Nephron progenitor cell (in vitro differentiated cells): Measurements from ENCODE around the gene EEF1E1.
A peak's percentile ranks its signal among the peaks of the same experiment; 100 is the strongest.

Source experiments
- DNase-seq: peaks from one replicate; pipeline ENCODE4 v3.0.0; 2021
- H3K27ac Mint-ChIP-seq: 2 replicates; pipeline ENCODE4 v1.8.0; 2021; ENCODE audit warnings: mild to moderate bottlenecking, moderate library complexity, mixed read lengths
- H3K27me3 Mint-ChIP-seq: 2 replicates; pipeline ENCODE4 v1.8.0; 2021; ENCODE audit warnings: mild to moderate bottlenecking, low read depth, mixed read lengths; ENCODE audit not compliant: poor library complexity
- H3K36me3 Mint-ChIP-seq: 2 replicates; pipeline ENCODE4 v1.8.0; 2021; ENCODE audit warnings: low read depth, mixed read lengths
- H3K4me1 Mint-ChIP-seq: 2 replicates; pipeline ENCODE4 v1.8.0; 2021; ENCODE audit warnings: mixed read lengths
- H3K4me3 Mint-ChIP-seq: 2 replicates; pipeline ENCODE4 v1.8.0; 2021; ENCODE audit warnings: mild to moderate bottlenecking, moderate library complexity, mixed read lengths
- H3K9me3 Mint-ChIP-seq: 2 replicates; pipeline ENCODE4 v1.8.0; 2021; ENCODE audit warnings: mild to moderate bottlenecking, moderate library complexity, mixed read lengths
- TF ChIP-seq, protein P1 (sequence below): fragments of 200-600 bp; sonication (generic); IDR thresholded peaks from 2 replicates; pipeline ENCODE4 v1.5.0; 2021; ENCODE audit warnings: antibody characterized with exemption

The EEF1E1 gene

DNA sequence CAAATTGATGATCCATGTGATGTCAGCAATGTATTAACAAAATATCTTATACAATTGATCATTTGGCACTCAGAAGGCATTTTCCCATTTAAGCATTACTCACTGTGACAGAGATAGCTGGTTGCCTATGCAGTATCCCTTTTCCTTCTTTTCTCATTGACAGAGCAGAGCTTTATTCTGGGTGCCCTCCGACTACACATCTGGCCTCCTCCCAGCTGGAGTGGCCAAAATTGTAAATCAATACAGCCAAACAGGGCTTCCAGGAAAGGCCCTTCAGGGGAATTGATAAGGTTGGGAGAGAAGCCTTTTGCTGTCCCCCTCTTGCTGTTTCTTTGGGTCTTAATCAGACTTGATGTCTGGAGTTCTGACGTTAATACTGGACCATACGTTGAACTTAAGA lies 28.6 kb downstream of the EEF1E1 start:
- no peak for DNase-seq
- no peaks in the 10 kb centered on the region for H3K27me3 Mint-ChIP-seq
- H3K4me3 Mint-ChIP-seq: no peak overlapping the region
- H3K27ac Mint-ChIP-seq: no peak overlapping the region
- peaks cover 10% of the 10 kb centered on the region for H3K9me3 Mint-ChIP-seq
- H3K4me1 Mint-ChIP-seq: peaks cover 24% of the 10 kb centered on the region
- peaks cover 45% of the 10 kb centered on the region for H3K36me3 Mint-ChIP-seq
- TF ChIP-seq, protein P1, sequence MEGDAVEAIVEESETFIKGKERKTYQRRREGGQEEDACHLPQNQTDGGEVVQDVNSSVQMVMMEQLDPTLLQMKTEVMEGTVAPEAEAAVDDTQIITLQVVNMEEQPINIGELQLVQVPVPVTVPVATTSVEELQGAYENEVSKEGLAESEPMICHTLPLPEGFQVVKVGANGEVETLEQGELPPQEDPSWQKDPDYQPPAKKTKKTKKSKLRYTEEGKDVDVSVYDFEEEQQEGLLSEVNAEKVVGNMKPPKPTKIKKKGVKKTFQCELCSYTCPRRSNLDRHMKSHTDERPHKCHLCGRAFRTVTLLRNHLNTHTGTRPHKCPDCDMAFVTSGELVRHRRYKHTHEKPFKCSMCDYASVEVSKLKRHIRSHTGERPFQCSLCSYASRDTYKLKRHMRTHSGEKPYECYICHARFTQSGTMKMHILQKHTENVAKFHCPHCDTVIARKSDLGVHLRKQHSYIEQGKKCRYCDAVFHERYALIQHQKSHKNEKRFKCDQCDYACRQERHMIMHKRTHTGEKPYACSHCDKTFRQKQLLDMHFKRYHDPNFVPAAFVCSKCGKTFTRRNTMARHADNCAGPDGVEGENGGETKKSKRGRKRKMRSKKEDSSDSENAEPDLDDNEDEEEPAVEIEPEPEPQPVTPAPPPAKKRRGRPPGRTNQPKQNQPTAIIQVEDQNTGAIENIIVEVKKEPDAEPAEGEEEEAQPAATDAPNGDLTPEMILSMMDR: no peak

DNA sequence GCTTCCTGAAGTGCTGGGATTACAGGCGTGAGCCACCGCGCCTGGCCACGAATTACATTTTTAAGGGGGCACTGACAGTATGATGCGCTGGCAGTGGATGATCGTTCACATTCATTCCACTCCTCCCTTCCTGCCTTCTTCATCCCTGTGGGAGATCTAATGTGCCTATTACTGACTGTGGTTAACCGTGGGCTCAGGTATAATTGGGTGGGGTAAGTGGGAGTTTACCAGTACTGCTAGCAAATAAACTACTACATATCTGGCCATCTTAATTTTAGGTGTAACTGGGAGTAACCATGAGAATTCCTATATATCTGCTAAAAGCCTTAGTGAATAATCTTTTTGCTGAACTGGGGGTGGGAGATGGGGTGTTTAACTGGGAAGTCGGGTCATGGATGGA lies 31.6 kb downstream of the EEF1E1 start:
- peak overlapping the region; percentile 28 for H3K27ac Mint-ChIP-seq

GRCh38 chr6:8069631-8070284 lies 32.6 kb downstream of the EEF1E1 start:
- peaks cover 11% of the 10 kb centered on the region for H3K36me3 Mint-ChIP-seq
- H3K4me1 Mint-ChIP-seq: peaks cover 26% of the 10 kb centered on the region
- no peaks in the 10 kb centered on the region for H3K27me3 Mint-ChIP-seq
- no peak overlapping the region for H3K27ac Mint-ChIP-seq
- peak; percentile 8 for DNase-seq
- no peak overlapping the region for H3K4me3 Mint-ChIP-seq
- TF ChIP-seq, protein P1: no peak
- no peaks in the 10 kb centered on the region for H3K9me3 Mint-ChIP-seq

More for the DNA sequence above, 31.6 kb downstream of the EEF1E1 start:
- TF ChIP-seq, protein P1: no peak
- H3K36me3 Mint-ChIP-seq: peaks cover 15% of the 10 kb centered on the region
- H3K4me1 Mint-ChIP-seq: peaks cover 26% of the 10 kb centered on the region
- no peak for DNase-seq
- H3K4me3 Mint-ChIP-seq: no peak overlapping the region
- H3K27me3 Mint-ChIP-seq: no peaks in the 10 kb centered on the region
- no peaks in the 10 kb centered on the region for H3K9me3 Mint-ChIP-seq

- DNase-seq: no peak
- H3K4me3 Mint-ChIP-seq: no peak overlapping the region
- no peaks in the 10 kb centered on the region for H3K27me3 Mint-ChIP-seq
- peaks cover 6% of the 10 kb centered on the region for H3K36me3 Mint-ChIP-seq
- TF ChIP-seq, protein P1: no peak
- no peaks in the 10 kb centered on the region for H3K9me3 Mint-ChIP-seq
- peak overlapping the region; percentile 32 for H3K27ac Mint-ChIP-seq
- peaks cover 26% of the 10 kb centered on the region for H3K4me1 Mint-ChIP-seq
These were observed 33.2 kb downstream of the EEF1E1 start for GRCh38 chr6:8069151-8069550.

DNA sequence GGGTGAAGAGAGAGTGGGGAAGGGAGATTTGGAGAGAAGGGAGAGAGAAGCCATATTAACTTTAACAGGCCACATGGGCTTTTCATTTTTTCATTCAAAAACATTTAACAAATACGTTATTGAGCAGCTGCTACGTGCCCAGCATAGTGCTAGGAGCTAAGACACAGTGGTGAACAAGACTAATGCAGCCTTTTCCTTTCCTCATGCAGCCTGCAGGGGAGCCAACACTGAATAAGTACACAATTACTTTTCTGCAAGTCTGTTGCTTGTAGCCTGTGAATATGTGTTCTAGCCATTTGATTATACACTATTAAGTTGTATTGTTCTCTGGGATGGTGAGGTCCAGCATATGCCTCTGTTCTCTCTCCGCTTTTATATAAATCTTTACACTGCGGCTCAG lies 36.2 kb downstream of the EEF1E1 start:
- Mint-ChIP-seq H3K36me3 (no peaks in the 10 kb centered on the region), H3K27ac (no peak overlapping the region), H3K4me3 (no peak overlapping the region), H3K4me1 (peaks cover 41% of the 10 kb centered on the region), H3K27me3 (no peaks in the 10 kb centered on the region), H3K9me3 (no peaks in the 10 kb centered on the region)
- TF ChIP-seq, protein P1: no peak
- no peak for DNase-seq

DNA sequence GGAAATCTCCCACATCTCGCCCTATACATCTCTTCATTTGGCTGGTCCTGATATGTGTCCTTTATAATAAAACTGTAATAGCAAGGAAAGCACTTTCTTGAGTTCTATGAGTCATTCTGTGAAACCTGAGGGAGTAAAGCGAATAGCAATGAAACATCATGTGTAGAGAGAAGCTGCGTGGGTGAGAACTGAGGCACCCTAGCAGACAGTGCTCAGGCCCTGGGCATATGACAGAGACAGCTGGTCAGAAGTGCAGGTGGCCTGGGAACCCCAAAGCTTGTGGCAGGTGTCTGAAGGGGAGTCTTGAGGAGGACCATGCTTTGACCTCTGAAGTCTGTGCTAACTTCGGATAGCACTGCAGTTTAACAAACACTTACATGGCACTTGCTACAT lies 36.8 kb downstream of the EEF1E1 start:
- Mint-ChIP-seq H3K9me3 (no peaks in the 10 kb centered on the region), H3K27me3 (no peaks in the 10 kb centered on the region), H3K36me3 (no peaks in the 10 kb centered on the region), H3K4me1 (peaks cover 35% of the 10 kb centered on the region), H3K27ac (no peak overlapping the region), H3K4me3 (no peak overlapping the region)
- TF ChIP-seq, protein P1: no peak
- DNase-seq: no peak
